Body of pancreas (tissue), 4 donors: Measurements from ENCODE around the gene OR5D16.

Experiments used
- CTCF ChIP-seq, 7 experiments: fragments of 450-650 bp in 4 of 7; fragments of 200-600 bp in 3 of 7; sonication (generic) in 3 of 7; IDR thresholded peaks; one replicate each; pipeline ENCODE4 v1.5.1; 2016 to 2019; ENCODE audit warnings: antibody characterized with exemption in 7 of 7
- POLR2A ChIP-seq, 3 donors: fragments of 450-650 bp; IDR thresholded peaks; one replicate each; pipeline ENCODE4 v1.6.1; 2016; ENCODE audit warnings: antibody characterized with exemption in 3 of 3, mild to moderate bottlenecking in 2 of 3

GRCh38 chr11:55849037-55849436, 10.5 kb downstream of the OR5D16 start:
- TF ChIP-seq CTCF (IDR thresholded peaks at IDR 0.05): no peak
- no peak for TF ChIP-seq POLR2A (IDR thresholded peaks at IDR 0.05)
